ENCODE measurements around the gene ATG13.

The ATG13 gene

DNA sequence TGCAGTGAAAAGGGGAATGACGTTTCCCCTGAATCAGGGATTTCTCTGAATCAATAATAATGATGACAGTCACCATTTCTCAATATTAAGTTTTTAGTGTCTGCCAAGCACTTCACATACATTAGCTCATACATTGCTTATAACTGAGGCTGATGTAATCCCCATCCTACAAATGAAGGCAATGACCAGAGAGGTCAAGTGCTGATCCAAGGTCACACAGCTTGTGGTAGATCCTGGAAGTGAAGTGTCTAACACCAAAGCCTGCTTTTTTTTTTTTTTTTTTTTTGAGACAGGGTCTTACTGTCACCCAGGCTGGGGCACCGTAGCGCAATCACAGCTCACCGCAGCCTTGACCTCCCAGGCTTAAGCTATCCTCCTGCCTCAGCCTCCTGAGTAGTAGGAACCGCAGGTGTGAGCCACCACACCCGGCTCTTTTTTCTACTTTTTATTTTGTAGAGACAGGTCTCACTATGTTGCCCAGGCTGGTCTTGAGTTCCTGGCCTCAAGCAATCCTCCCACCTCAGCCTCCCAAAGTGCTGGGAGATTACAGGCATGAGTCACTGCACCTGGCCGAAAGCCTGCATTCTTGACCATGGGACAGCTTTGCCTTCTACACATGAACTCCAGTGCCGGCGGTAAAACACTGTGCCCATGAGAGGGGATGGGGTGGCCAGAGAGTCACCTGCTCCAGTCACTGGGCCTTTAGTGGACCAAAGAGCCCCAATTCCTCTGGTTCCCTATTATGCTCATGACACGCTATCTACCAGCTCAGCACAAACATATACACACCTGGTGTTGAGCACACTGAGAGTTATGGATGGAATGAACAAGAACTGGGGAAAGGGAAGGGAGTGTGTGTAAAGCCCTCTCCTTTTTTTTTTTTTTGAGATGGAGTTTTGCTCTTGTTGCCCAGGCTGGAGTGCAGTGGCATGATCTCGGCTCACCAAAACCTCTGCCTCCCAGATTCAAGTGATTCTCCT, 65.7 kb downstream of the ATG13 start:
- peaks cover 17% of the 10 kb centered on the region for H3K4me1 ChIP-seq (ENCODE audit: insufficient read depth, poor library complexity, severe bottlenecking)
- DNase-seq (ENCODE audit: low spot score) (no peak), ATAC-seq (ENCODE audit: low read depth) (no peak)
- H3K27ac ChIP-seq (ENCODE audit: poor library complexity, severe bottlenecking), result peak overlapping the region; percentile 14
- H3K9me3 ChIP-seq (ENCODE audit: severe bottlenecking), result no peaks in the 10 kb centered on the region
- H3K36me3 ChIP-seq (ENCODE audit: low read depth), result peaks cover 35% of the 10 kb centered on the region
- no peak overlapping the region for H3K4me3 ChIP-seq (ENCODE audit: severe bottlenecking)
- H3K27me3 ChIP-seq (ENCODE audit: insufficient read depth, poor library complexity, severe bottlenecking), result no peaks in the 10 kb centered on the region
- TF ChIP-seq, protein P1, sequence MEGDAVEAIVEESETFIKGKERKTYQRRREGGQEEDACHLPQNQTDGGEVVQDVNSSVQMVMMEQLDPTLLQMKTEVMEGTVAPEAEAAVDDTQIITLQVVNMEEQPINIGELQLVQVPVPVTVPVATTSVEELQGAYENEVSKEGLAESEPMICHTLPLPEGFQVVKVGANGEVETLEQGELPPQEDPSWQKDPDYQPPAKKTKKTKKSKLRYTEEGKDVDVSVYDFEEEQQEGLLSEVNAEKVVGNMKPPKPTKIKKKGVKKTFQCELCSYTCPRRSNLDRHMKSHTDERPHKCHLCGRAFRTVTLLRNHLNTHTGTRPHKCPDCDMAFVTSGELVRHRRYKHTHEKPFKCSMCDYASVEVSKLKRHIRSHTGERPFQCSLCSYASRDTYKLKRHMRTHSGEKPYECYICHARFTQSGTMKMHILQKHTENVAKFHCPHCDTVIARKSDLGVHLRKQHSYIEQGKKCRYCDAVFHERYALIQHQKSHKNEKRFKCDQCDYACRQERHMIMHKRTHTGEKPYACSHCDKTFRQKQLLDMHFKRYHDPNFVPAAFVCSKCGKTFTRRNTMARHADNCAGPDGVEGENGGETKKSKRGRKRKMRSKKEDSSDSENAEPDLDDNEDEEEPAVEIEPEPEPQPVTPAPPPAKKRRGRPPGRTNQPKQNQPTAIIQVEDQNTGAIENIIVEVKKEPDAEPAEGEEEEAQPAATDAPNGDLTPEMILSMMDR (IDR thresholded peaks at IDR 0.05; ENCODE audit: poor library complexity, severe bottlenecking), result no peak

DNA sequence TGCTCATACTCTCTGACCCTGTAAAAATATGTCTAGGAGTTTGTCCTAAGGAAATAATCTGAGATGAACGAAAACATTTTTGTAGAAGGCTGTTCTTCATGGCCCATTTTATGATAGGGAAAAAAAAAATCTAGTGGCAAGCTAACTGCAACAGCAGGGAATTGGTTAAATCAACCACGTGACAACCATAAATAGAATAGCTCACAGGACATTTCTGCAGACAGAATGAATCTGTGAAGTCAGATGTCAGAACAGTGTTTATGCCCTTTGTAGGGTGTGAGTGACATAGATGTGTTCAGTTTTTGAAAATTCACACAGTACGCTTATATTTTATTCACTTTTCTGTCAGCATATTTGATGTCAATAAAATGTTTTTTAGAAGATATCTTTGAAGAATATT, 67.0 kb downstream of the ATG13 start:
- no peak for ATAC-seq (ENCODE audit: low read depth)
- peaks cover 39% of the 10 kb centered on the region for H3K36me3 ChIP-seq (ENCODE audit: low read depth)
- no peaks in the 10 kb centered on the region for H3K9me3 ChIP-seq (ENCODE audit: severe bottlenecking)
- H3K27ac ChIP-seq (ENCODE audit: poor library complexity, severe bottlenecking), result peak overlapping the region; percentile 14
- peaks cover 20% of the 10 kb centered on the region for H3K4me1 ChIP-seq (ENCODE audit: insufficient read depth, poor library complexity, severe bottlenecking)
- DNase-seq (ENCODE audit: low spot score), result no peak
- TF ChIP-seq, protein P1 (IDR thresholded peaks at IDR 0.05; ENCODE audit: poor library complexity, severe bottlenecking), result no peak
- no peaks in the 10 kb centered on the region for H3K27me3 ChIP-seq (ENCODE audit: insufficient read depth, poor library complexity, severe bottlenecking)
- H3K4me3 ChIP-seq (ENCODE audit: severe bottlenecking), result no peak overlapping the region

DNA sequence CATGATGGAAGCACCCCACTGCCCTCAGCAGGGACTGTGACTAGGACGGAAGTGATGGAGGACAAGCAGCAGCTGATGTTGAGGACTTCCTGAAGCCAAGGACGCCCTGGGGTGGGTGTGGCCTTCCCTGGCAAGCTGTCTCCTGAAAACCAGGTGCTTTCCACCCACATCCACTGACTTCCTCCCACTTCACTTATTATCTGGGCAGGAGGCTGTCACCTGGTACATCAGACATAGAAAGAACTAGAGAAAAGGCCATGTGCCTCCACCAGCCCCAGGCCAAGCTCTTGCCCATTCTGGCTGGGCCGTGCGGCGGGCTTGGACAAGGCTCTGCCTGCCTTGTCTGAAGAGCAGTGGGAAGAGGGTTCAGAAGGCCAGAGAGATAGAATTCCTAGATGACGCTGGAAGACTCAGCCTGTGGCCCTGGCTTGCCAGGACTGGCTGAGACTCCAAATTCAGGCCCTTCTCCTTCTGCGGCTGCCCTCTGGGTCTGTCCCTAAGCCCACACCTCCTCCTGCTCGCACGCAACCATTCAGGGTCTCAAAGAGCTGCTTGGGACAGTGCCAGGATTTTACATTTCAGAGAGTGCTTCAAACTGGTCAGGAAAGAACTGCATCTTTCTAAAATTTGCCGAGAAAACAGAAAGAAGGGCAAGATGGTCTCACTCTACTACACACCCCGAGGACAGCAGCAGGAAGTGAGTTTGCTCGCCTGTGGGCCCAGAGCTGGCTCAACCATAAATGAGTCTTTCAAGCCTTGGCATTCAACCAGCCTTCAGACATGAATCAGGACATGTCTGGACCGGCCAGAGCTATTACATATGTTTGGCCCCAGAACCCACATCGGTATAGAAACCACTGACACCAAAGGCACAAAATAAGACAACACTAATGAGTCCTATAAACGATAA, 69.8 kb downstream of the ATG13 start:
- Histone ChIP-seq H3K27me3 (ENCODE audit: insufficient read depth, poor library complexity, severe bottlenecking) (no peaks in the 10 kb centered on the region), H3K4me1 (ENCODE audit: insufficient read depth, poor library complexity, severe bottlenecking) (peaks cover 20% of the 10 kb centered on the region), H3K27ac (ENCODE audit: poor library complexity, severe bottlenecking) (peak overlapping the region; percentile 98), H3K9me3 (ENCODE audit: severe bottlenecking) (no peaks in the 10 kb centered on the region), H3K4me3 (ENCODE audit: severe bottlenecking) (no peak overlapping the region), H3K36me3 (ENCODE audit: low read depth) (peaks cover 22% of the 10 kb centered on the region; the same call in 1 of the 2 replicates)
- ATAC-seq (ENCODE audit: low read depth) (peak; percentile 96), DNase-seq (ENCODE audit: low spot score) (peak; percentile 88)
- TF ChIP-seq, protein P1 (IDR thresholded peaks at IDR 0.05; ENCODE audit: poor library complexity, severe bottlenecking), result no peak

DNA sequence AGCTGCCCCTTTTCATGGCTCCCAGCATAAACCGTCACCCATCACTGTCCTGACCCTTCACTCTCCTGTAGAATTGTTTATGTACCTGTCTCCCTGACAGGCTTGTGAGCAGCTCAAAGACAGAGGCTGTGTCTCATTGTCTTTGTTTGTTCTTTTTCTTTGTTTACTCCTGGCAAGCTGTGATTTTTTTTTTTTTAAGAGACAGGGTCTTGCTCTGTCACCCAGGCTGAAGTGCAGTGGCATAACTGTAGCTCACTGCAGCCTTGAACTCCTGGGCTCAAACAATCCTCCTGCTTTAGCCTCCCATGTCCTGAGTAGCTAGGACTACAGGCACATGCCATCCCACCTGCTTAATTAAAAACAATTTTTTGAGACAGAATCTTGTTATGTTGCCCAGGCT, 73.3 kb downstream of the ATG13 start:
- no peak overlapping the region for H3K4me3 ChIP-seq (ENCODE audit: severe bottlenecking)
- H3K27me3 ChIP-seq (ENCODE audit: insufficient read depth, poor library complexity, severe bottlenecking), result no peaks in the 10 kb centered on the region
- no peak for DNase-seq (ENCODE audit: low spot score)
- TF ChIP-seq, protein P1 (IDR thresholded peaks at IDR 0.05; ENCODE audit: poor library complexity, severe bottlenecking), result no peak
- H3K36me3 ChIP-seq (ENCODE audit: low read depth), result peaks cover 34% of the 10 kb centered on the region
- ATAC-seq (ENCODE audit: low read depth), result no peak
- H3K9me3 ChIP-seq (ENCODE audit: severe bottlenecking), result no peaks in the 10 kb centered on the region
- H3K4me1 ChIP-seq (ENCODE audit: insufficient read depth, poor library complexity, severe bottlenecking), result peaks cover 20% of the 10 kb centered on the region
- no peak overlapping the region for H3K27ac ChIP-seq (ENCODE audit: poor library complexity, severe bottlenecking)
